Measurements from ENCODE around the gene LYAR. TPM values are rescaled to one million over a fixed set of nuclear protein-coding genes. Genes with fewer than 3 reads are reported as not detected.

Gene LYAR
- total and polyA plus RNA-seq, 2 of the 13 experiments (the other 11 are each of a cell fraction or from before 2014, with no cell fraction given): 7.8 to 94.2 TPM

GRCh38 chr4:4289941-4290850 lies at the start of gene LYAR, which contains the start of gene ZBTB49 (continued):
- peak; percentile 79 for TF ChIP-seq MYPOP (CRISPR knock-in tag; IDR thresholded peaks at IDR 0.05)
- no peak for TF ChIP-seq PPARG (CRISPR knock-in tag; conservative IDR thresholded peaks at IDR 0.05)
- TF ChIP-seq ZNF589 (CRISPR knock-in tag; conservative IDR thresholded peaks at IDR 0.05): 0 out of 2 replicates have a peak, but pooled peaks have one; percentile 64
- peak; percentile 86 for TF ChIP-seq HNRNPLL (IDR thresholded peaks at IDR 0.05; ENCODE audit: low read depth, low read length, poor library complexity, severe bottlenecking)
- no peak for TF ChIP-seq ZKSCAN1 (IDR thresholded peaks at IDR 0.05; ENCODE audit: low read length)
- peak; percentile 57; the same call in 1 of the 2 replicates for TF ChIP-seq GLI4 (CRISPR knock-in tag; IDR thresholded peaks at IDR 0.05; ENCODE audit: borderline replicate concordance)
- TF ChIP-seq NR3C1 (CRISPR knock-in tag; IDR thresholded peaks at IDR 0.05): no peak
- TF ChIP-seq ZNF841 (CRISPR knock-in tag; IDR thresholded peaks at IDR 0.05; ENCODE audit: borderline replicate concordance): no peak
- peak; percentile 47; the same call in 1 of the 2 replicates for TF ChIP-seq ZNF441 (CRISPR knock-in tag; IDR thresholded peaks at IDR 0.05; ENCODE audit: borderline replicate concordance)
- TF ChIP-seq PAX8 (CRISPR knock-in tag; IDR thresholded peaks at IDR 0.05; ENCODE audit: borderline replicate concordance): no peak
- TF ChIP-seq EZH2 (conservative IDR thresholded peaks at IDR 0.05; ENCODE audit: low read depth, low read length): no peak
- TF ChIP-seq PRMT3 (CRISPR knock-in tag; IDR thresholded peaks at IDR 0.05; ENCODE audit: borderline replicate concordance, low read depth): no peak
- TF ChIP-seq JDP2 (CRISPR knock-in tag; IDR thresholded peaks at IDR 0.05; ENCODE audit: borderline replicate concordance): peak; percentile 28; the same call in 1 of the 2 replicates
- no peak for TF ChIP-seq ZUFSP (CRISPR knock-in tag; IDR thresholded peaks at IDR 0.05; ENCODE audit: borderline replicate concordance)
- peak; percentile 23; the same call in 1 of the 2 replicates for TF ChIP-seq RELA (CRISPR knock-in tag; IDR thresholded peaks at IDR 0.05)
- TF ChIP-seq ZNF367 (CRISPR knock-in tag; IDR thresholded peaks at IDR 0.05; ENCODE audit: borderline replicate concordance): peak; percentile 42; the same call in 1 of the 2 replicates
- no peak for TF ChIP-seq FOXK2 (IDR thresholded peaks at IDR 0.05)
- no peak; the same call in 1 of the 2 replicates for TF ChIP-seq ZZZ3 (CRISPR knock-in tag; IDR thresholded peaks at IDR 0.05; ENCODE audit: borderline replicate concordance)
- 0 out of 2 replicates have a peak, but pooled peaks have one; percentile 34 for TF ChIP-seq ZBTB34 (CRISPR knock-in tag; IDR thresholded peaks at IDR 0.05)
- no peak for TF ChIP-seq ZNF3 (CRISPR knock-in tag; IDR thresholded peaks at IDR 0.05)
- no peak for TF ChIP-seq KAT2B (IDR thresholded peaks at IDR 0.05; ENCODE audit: borderline replicate concordance, low read depth, low read length)
- no peak for TF ChIP-seq ZFP36L2 (CRISPR knock-in tag; IDR thresholded peaks at IDR 0.05)
- peak; percentile 52; the same call in 1 of the 2 replicates for TF ChIP-seq ZNF790 (CRISPR knock-in tag; IDR thresholded peaks at IDR 0.05; ENCODE audit: borderline replicate concordance)
- no peak for TF ChIP-seq POLR2AphosphoS2 (IDR thresholded peaks at IDR 0.05; ENCODE audit: low read depth, low read length)

Data from HepG2 (cell line).